NCI-H2227 (cell line): Measurements from ENCODE around the gene MPP4.

ENCODE experiments used
- DNase-seq: peaks from one replicate; lab custom pipeline; 2025; ENCODE audit not compliant: unreplicated experiment; lab: John Stamatoyannopoulos, UW

The MPP4 gene, protein sequence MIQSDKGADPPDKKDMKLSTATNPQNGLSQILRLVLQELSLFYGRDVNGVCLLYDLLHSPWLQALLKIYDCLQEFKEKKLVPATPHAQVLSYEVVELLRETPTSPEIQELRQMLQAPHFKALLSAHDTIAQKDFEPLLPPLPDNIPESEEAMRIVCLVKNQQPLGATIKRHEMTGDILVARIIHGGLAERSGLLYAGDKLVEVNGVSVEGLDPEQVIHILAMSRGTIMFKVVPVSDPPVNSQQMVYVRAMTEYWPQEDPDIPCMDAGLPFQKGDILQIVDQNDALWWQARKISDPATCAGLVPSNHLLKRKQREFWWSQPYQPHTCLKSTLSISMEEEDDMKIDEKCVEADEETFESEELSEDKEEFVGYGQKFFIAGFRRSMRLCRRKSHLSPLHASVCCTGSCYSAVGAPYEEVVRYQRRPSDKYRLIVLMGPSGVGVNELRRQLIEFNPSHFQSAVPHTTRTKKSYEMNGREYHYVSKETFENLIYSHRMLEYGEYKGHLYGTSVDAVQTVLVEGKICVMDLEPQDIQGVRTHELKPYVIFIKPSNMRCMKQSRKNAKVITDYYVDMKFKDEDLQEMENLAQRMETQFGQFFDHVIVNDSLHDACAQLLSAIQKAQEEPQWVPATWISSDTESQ

DNA sequence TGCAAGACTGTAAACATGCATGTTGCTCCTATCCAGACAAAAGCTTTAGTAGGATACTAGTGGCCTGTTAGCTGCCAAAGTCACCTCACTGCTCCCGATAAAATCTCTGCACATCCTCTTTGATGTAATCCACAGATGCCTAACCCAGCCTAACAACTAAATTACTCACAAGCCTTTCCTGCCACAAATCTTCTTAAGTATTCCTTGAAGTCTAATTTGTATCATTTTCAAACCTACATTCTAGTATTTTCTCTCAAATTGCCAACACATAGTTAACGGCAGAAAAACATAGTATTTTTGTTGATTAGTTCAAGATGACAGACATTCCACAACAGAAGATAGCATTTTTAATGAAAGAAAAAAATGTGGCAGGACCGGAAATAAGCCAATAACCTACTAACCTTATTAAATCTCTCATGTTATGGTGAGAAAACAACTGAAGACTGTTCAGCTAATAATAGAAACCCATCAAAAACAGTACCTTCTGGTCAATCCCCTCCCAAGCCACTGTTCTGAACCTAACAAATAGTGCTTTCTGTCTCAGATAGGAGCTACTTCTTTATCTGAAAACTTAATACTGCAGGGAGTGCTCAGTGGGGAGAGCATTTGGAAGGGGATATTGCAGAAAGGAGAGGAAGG lies at the start of gene MPP4:
Gene MPP4 (minus strand): TSS at position 57 of the 639 bp plus-strand sequence. CDS start 4,690 bp downstream, outside the sequence.
- DNase-seq, result no peak

DNA sequence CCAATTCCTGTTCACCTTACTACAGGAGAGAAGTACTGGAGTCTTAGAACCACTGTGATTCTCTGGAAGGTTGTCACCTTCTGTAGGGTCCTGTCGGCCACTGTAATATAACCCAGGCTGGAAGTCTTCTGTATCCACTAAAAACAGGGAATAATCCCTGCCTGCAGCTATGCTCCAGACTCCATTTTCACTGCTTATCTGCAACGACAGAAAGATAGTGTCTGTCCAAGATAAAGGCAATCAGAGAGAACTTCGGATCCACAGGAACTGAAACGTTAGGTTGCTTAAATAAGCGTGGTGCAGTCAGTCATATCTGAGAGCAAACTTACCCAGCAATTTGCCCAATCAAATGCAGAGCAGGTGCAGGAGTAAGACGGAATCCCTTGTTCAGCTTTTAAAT lies 48.1 kb upstream of the MPP4 start:
- no peak for DNase-seq

DNA sequence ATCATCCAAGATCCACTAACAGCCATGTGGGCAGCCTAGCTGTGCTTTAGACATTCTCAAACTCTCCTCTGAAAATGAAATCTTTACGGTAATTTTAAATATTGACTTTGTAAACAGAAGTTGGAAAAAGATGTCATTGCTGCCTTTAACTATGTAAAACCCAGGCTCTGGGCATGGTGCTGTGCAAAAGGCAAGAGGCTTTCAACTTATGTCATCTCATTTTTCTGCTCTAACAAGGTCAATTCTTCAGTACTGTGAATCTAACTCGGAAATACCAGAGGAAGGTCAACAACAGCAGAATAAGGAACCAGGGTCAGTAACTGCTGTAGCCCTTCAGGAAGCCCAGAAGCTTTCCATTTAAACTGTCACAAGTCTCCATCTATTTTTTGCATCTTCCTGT lies 37.0 kb upstream of the MPP4 start:
- DNase-seq, result no peak

DNA sequence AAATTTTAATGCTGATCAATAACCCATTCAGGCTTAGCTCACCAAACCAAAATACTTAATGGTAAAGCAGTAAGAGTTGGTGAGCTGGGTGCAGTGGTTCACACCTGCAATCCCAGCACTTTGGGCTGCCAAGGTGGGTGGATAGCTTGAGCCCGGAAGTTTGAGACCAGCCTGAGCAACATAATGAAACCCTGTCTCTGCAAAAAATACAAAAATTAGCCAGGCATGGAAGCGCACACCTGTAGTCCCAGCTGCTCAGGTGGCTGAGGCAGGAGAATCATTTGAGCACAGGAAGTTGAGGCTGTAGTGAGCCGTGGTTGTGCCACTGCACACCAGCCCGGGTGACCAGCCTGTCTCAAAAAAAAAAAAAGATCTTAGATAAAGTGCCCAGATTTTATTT lies 35.7 kb upstream of the MPP4 start:
- no peak for DNase-seq

DNA sequence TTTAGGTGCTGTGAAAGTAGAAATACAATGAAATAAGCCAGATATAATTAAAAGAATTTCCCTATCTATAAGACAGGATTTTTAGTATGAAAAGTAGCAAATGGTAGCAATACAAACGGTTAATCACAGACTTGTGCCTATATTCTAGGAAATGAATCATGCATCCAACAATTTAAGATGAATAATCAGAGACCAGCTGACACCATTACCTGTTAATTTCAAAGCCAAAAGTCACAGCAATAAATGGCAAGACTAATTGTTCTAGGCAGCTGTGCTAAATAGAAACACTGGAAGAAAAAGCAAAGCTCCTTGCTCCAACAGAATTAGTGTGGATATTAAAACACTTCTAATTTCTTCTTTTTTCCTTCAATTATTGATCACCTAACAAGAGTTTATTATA lies 35.1 kb upstream of the MPP4 start:
- no peak for DNase-seq

DNA sequence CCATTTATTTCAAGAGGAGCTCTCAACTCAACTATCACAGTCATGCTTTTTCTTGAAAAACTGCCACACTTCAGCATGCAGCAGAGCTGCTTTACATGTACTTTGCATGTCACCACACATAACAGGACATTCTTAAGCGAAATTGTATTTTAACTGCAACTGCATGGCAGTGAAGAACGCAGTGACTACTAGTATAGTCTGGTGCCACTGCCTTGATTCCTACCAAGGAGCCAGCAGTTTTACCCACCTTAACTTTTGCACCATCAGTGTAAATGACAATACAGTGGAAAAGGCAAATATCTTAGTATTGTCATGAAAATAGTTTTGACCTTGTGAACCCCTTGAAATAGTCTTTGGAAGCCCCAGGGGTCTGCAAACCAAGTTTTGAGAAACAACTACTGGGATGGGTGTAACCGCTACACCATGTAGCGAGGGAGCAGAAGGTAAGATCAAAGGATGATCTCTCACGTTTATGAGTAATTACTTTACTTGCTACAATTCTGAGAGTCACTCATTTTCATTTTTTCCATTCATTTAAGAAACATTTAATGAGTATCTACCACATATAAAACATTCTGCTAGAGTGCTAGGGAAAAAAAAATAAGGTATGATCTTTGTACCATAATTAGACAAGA lies 32.3 kb upstream of the MPP4 start:
- no peak for DNase-seq

DNA sequence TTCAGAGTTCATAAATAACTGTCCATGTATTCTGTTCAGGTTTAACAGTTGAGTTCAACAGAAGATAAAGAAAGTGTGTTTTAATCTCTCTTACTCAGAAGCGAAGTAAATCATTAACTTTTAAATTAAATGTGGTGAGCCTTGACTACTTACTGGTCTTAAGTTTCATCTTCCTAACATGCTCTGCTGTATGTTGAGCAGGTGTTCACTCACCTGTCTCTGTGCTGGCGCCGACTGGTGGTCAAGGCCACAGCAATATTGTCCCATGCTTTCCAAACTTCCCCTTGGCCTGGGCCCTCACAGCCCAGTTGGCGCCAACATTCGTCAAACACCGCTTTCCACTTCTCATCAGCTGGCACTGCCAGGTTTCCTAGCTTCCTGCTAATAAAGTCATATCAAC lies 17.0 kb upstream of the MPP4 start:
- no peak for DNase-seq

DNA sequence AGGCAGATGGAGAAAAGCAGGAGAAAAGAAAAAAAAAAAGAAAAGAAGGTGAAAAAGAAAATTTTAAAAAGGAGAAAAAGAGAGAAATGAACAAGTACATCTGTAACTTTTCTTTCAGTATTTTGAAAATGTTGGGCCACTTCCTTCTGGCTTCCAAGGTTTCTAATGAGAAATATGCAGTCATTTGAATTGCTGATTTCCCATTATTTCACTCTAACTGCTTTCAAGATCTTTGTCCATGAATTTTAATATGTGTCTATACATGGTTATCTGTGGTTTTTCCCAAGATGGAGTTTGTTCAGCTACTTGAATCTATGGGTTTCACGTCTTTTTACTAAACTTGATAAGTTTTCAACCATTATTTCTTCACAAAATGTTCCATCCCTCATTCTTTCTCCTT lies 14.3 kb upstream of the MPP4 start:
- no peak for DNase-seq

DNA sequence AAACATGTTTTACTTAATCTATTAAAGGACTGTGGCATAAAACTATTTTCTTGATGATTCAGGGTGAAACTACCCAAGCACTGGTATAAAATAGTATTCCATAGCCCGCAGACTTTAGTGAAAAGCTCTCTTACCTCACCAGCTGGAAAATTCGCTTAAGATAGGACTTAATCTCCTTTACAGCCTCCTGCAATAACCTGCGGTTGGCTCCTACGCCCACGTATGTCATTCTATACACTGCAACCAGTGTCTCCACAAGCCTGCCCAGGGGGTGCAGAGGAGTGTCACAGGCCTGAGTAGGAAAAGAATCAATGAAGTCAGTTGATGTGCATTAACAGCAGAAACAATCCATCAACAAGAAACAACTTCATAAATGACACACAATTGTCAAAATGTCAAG lies 11.3 kb upstream of the MPP4 start:
- no peak for DNase-seq

DNA sequence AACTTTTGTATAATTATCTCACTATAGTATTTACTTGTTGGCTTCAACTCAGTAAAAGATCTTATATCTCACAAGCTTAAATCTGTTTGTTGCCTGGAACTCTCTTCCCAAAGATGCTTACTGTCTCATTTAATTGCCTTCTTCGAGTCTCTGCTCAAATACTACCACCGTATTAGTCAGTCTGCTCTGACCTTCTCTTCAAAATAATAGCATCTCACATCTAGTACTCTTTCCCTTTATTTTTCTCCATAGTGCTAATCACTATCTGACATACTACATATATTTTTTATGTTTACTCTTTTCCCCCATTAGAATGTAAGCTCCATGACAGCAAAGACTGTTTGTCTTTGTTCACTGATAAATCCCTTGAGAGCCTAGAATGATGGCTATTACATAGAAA lies 10.6 kb upstream of the MPP4 start:
- no peak for DNase-seq

DNA sequence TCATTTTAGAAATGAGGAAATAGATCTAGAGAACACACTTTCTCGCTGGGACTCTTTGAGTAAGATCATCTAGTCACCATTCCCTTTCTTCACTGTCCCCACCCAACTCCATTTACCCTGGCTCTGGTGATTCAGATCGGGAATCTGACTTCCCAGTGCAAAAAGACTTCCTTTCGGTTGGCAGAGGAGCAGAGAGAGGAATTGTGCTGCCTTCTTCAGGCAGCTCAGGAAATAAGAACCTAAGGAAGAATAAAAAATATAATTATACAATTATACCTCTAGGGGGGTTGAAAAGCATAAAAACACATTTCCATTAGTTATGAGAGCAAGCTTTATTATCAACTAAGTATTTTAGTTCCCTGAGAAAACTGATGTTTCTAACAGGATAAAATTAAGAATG lies 9.3 kb upstream of the MPP4 start:
- DNase-seq, result no peak

DNA sequence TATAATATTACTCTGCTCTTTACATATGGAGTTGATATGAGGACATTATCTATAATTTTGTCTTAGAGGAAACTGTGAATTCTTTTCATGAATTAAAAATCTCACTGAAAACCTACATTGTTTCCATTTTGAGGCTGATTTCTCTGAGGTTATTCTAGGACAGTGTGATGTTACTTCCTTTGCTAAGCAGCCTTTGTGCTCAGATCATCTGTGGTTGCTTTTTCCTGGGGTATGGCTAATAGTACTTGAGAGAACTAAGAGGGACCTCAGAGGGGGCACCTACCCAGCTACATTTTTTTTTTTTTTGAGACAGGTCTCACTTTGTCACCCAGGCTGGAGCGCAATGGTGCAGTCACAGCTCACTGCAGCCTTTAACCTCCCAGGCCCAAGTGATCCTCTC lies 8.7 kb upstream of the MPP4 start:
- DNase-seq, result no peak

DNA sequence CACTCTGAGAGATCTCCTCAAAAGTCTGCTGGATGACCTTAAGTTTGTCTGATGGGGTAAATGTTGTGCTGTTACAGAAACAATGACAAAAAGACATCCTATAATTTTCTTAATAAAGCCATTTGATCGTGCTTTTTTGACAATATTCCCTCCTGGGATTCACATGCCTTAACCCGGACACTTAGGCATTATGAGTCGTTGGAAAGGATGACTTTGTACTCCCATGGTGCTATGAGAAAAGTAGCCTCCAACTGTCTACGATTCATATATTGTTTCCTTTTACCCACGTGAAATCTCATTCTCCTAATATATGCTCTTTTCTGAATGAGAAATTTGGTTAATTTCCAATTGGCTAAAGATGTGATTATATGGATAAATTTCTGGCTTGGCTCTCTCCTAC lies 6.1 kb upstream of the MPP4 start:
- DNase-seq, result no peak

DNA sequence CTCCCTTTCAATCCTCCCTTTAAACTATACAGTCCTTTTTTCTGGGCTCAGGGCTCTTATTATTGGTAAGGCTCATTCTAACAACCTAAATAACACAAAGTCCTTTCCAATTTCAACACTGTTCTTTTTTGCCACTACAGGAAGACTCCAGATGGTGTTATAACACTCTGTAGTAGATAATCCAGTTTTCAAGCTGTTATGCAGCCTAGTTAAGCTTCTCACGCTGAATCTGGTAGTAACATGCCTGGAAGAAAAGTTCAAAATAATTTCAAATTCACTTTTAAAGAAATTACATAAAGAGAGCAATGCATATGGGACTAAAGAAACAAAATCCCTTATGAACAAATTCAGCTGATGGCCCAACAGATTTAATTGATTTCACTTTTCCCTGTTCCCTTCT lies 3.2 kb upstream of the MPP4 start:
- no peak for DNase-seq

DNA sequence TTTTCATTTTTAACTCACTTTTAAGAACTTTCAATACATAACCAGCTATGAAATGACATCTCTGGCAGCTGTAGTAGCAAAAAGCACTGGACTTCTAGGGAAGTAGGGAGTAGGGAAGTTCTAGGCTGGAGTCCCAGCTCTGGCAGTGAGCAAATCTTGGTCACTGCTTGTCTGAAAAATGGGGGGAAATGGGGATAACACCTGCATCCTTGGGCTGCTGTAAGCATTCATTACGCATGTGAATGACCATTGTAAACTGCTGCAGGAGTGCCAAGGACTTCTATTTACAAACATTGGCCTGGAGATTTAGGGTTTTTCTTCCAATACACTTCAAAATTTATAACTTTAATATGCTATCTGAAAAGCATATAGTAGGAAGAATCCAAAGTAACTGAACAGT lies 972 bp upstream of the MPP4 start:
- DNase-seq, result no peak

DNA sequence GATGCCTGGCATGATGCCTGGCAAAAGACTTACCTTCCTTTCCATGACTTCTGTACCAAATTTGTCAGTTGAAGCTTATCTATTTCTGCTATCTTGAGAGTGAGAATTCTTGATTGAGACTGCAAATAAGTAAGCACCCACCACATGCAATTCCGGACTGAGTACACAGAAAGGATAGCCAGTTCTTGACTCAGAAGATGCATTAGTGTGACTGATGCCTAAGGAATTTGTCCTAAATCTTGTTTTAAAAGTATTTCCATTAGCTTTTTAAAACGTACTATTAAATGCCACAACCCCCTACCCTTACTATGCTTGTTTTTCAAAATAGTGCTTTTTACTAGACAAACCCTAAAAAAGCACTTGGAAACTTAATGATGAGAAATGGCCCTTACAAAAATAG lies 545 bp downstream of the MPP4 start:
- DNase-seq, result no peak

DNA sequence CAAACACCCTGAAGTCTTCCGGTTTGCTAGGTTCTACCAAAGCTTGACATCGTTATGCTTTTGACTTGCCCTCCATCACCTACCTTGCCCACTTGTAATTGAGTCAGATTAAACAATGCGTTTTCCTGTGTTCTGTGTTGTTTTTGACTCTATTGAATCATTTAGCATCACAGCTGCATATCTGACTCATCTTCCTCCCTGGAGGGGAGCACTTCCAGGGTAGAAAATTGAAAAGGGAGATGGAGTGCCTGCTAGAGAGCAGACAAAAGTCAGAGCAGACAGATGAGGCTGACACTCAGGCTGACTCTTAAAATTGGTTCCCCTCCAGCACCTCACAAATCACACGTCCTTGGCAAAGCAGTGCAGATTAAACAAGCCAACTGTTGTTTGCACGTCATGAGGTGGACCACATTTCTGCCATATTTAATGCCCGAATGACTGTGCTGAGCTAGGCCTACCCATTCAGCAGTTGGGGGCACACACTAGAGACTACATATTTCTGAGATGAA lies 2.2 kb downstream of the MPP4 start:
- DNase-seq, result no peak

DNA sequence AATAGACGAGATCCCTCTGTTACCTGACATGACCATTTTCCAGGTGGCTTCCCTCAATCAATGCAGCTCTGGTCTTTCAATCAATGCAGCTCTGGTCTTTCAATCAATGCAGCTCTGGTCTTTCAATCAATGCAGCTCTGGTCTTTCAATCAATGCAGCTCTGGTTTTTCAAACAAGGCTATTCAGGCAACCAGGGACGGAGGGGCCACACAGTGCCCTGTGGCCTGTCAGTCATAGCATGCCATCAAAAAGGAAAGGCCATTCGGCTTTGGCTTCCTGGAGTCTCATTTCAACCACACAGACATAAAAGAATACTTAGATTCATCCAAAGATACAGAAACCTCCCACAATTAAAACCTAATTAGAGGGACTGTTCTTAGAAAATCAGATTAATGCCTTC lies 13.3 kb downstream of the MPP4 start:
- no peak for DNase-seq

DNA sequence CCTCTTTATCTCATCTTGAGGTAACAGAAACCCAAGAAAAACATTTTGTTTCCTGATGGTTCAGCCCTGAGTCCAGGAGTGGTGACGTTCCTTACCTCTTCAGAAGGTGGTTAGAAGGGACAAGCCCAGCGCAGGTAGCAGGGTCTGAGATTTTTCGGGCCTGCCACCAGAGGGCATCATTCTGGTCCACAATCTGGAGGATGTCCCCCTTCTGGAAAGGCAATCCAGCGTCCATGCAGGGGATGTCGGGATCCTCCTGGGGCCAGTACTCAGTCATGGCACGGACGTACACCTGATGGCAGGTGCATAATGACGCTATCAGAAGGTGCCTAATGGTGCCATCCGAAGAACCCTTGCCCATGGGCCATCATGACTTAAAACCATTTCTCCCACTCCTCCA lies 17.7 kb downstream of the MPP4 start:
- no peak for DNase-seq

DNA sequence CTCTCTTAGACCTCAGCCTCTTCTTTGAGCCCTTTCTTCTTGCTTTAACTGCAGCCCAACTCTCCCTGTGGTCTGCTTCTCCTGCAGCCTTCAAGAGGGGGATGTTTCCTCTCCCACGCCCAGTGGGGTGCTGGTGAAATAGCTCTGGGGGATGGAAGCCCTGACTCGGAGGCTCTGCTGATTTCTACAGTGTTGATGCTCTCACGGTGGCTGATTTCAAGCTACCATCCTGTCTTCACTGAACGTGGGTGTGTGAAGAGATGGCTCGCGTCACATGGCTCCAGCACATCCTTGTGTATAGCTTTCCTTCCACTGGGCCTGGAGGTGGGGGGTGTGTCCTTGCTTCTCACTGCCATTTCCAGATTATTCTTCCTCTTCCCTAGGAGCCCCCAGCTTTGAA lies 20.0 kb downstream of the MPP4 start:
- no peak for DNase-seq

DNA sequence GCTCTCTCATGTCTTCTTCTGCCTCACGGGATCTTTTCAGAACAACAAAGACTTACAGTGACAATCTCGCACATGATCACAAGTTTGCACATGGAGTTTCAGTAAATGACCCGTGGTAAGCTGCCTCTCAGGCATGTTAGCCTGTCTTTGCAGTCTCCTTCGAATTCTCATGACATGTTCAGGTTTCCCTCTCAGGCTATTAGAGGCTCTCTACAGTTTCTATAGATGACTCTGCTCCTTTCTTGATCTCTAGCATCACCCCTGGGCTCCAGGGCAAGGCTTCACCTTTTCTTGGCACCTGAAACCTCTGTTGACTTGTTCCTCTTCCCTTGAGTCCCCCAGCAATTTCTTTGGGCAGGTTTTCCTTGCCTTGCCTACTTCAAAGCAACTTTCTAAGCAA lies 23.0 kb downstream of the MPP4 start:
- DNase-seq, result no peak

DNA sequence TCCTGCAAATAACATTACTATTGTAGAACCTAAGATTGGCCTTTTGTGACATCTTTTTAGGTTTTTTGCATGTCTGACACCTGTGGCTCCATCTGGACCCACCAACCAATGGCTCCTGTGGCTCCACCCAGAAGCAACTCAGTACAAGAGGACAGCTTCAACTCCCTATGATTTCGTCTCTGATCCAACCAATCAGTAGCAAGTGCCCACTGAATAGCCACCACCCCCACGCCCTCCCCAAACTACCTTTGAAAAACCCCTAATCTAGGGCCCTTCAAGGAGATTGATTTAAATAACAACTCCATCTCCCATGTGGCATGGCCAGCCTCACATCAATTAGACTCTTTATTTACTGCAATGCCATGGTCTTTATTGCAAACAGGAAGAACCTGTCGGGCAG lies 23.6 kb downstream of the MPP4 start:
- no peak for DNase-seq
